Measurements from ENCODE around the gene DNAJB6.

GRCh38 chr7:157431173-157431950 is 94.6 kb downstream of the DNAJB6 start:
- TF ChIP-seq CTCF (IDR thresholded peaks at IDR 0.05; ENCODE audit: extremely low read depth in 1 of 2, insufficient read depth in 1 of 2, low read depth in 1 of 2, low read length in 2 of 2) (no peak), JUN (IDR thresholded peaks at IDR 0.05; ENCODE audit: borderline replicate concordance, insufficient read depth, insufficient read length, low read depth) (no peak)
